Mammary epithelial cell (primary cell): ENCODE results near the gene ZNF180.

Experiments used
- EZH2 ChIP-seq: IDR thresholded peaks from 2 replicates; pipeline ENCODE4 v1.6.1; 2012; ENCODE audit warnings: low read length, inconsistent platforms, borderline replicate concordance
- TF ChIP-seq, protein P1 (sequence below), 2 donors: IDR thresholded peaks in 1 of 2; conservative IDR thresholded peaks in 1 of 2; 2 replicates each; pipeline ENCODE4 v1.5.1; 2011 to 2012; ENCODE audit warnings: inconsistent platforms in 2 of 2, low read length in 2 of 2, mild to moderate bottlenecking in 2 of 2, control low read depth in 1 of 2, low read depth in 1 of 2; ENCODE audit not compliant: insufficient read depth in 1 of 2; ENCODE audit errors: extremely low read depth in 1 of 2

DNA sequence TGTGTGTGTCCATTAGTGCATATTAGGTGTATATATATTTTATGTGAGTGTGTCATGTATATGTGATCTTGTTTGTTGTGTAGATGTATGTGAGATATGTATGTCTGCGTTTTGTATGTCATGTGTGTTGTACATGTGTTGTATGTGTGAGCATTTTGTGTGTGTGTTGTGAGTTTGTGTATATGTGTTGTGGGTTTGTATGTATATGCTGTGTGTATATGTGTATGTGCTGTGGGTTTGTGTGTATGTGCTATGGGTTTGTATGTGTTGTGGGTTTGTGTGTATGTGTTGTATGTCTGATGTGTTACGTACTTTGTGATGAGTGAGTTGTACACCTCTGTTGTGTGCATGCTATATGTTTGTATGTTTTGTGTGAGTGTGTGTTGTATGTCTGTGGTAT lies 21.0 kb upstream of the ZNF180 start:
- no peak for TF ChIP-seq EZH2
- TF ChIP-seq, protein P1, sequence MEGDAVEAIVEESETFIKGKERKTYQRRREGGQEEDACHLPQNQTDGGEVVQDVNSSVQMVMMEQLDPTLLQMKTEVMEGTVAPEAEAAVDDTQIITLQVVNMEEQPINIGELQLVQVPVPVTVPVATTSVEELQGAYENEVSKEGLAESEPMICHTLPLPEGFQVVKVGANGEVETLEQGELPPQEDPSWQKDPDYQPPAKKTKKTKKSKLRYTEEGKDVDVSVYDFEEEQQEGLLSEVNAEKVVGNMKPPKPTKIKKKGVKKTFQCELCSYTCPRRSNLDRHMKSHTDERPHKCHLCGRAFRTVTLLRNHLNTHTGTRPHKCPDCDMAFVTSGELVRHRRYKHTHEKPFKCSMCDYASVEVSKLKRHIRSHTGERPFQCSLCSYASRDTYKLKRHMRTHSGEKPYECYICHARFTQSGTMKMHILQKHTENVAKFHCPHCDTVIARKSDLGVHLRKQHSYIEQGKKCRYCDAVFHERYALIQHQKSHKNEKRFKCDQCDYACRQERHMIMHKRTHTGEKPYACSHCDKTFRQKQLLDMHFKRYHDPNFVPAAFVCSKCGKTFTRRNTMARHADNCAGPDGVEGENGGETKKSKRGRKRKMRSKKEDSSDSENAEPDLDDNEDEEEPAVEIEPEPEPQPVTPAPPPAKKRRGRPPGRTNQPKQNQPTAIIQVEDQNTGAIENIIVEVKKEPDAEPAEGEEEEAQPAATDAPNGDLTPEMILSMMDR (conservative IDR thresholded peaks at IDR 0.05 in 1 of 2, IDR thresholded peaks at IDR 0.05 in 1 of 2; ENCODE audit: extremely low read depth in 1 of 2, insufficient read depth in 1 of 2, low read depth in 1 of 2, low read length in 2 of 2) = no peak
